GM21423 (cell line): Measurements from ENCODE around the gene ERICH4.

Experiments used
- ATAC-seq: cut with Tn5 transposase; IDR thresholded peaks from one replicate; pipeline ENCODE4 v1.9.1; 2021; ENCODE audit warnings: mild to moderate bottlenecking, moderate library complexity; ENCODE audit not compliant: unreplicated experiment

The ERICH4 gene

DNA sequence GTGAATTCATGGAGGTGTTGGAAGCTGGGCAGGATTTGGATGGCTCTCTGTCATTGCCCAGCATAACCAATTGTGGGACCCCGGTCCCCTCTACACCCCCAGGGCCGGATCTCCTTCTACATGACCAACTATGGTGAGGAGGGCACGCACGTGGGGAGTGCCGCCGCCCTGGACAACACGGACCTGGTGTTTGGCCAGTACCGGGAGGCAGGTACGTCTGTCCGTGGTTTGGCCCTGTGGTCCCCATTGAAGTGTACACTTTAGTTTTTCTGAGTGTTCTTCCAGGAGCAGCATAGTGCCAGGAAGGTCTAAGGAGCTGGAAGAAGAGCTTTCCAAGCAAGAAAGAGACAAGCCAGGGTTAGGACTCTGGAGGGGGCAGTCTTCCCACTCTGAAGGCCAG lies 29.0 kb upstream of the ERICH4 start:
- ATAC-seq = no peak

DNA sequence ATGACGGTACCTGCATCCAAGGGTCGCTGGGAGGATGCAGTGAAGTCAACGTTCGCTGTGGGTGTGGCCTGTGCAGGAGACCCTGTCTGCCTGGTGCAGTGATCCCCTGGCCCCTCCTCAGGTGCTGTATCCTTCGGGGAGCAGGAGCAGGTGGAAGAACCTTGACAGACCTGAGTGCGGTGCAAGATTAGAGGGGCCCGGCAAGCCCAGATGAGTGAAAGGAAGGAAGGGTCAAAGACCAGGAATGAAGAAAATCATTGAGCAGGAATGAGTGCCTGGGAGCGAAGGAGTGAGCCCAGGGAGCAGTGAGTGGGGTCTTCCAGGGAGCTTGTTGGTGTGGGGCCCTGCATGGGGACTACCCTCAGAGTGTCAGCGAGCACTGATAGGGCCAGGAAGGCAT lies 28.5 kb upstream of the ERICH4 start:
- ATAC-seq = no peak

DNA sequence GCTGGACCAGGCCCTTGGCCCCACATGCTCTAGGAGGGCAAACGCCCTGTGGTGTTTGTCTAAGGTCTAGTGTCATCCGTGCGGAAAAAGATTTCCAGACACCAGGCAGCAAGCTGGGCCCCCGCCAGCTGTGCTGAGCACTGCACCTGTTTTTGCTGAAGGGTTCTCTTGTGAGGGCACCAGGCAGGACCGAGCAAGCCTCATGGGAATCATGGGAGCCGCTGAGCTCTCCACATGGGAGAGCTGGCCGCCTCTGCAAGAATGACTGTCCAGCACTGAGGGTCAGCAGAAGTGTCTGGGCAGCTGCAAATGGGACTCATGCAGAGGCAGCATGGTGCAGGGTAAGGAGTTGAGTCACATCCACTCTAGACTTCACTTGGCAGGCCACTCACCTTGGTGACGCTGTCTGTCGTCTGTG lies 27.8 kb upstream of the ERICH4 start:
- ATAC-seq = no peak

DNA sequence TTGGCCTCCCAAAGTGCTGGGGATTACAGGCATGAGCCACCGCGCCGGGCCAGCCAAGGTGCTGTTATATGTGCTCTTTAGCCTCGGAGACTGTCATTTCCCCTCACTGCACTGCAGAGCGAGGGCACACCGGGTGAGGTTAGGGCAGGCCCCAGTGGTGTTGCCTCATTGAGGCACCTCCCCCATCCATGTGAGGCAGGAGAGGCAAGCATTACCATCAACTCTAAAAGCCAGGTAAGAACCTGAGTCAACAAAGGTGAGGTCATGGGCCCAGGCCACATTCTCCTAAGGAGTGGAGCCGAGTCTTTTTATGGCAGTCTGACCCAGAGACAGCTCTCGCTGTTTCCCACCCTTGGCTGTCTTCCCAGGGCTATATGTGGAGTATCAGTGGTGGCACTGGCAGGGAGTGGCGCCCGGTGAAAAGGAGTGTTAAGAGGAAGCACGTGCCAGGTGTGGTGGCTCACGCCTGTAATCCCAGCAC lies 26.7 kb upstream of the ERICH4 start:
- no peak for ATAC-seq

DNA sequence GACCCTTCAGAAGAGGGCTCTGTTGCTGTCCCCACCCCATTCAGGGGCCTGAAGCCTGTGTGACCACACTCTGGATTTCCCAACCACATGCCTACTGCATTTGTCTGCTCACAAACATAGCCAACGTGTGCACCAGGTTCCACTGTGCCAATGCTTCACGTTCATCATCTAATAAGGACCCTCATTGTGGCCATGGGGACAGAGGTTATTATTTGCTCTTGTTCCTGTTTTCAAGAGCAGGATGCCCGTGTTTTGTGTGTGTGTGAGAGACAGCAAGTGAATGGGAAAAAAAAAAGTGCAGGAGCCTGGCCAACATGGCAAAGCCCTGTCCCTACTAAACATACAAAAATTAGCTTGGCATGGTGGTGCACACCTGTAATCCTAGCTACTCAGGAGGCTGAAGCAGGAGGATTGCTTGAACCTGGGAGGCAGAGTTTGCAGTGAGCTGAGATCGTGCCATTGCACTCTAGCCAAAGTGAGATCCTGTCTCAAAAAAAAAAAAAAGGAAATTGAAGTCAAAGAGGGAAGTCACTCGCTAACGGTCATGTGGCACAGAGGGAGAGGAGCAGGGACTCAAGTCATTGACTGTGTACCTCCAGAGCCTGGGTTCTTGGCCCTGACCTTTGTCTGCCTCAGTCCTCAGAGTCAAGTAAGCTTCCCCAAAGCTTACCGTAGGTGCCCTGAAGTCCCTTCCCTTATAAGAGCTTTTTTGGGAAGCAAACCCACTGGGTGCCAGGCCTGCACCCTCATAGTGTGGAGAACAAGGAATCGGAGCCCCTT lies 22.7 kb upstream of the ERICH4 start:
- no peak for ATAC-seq

DNA sequence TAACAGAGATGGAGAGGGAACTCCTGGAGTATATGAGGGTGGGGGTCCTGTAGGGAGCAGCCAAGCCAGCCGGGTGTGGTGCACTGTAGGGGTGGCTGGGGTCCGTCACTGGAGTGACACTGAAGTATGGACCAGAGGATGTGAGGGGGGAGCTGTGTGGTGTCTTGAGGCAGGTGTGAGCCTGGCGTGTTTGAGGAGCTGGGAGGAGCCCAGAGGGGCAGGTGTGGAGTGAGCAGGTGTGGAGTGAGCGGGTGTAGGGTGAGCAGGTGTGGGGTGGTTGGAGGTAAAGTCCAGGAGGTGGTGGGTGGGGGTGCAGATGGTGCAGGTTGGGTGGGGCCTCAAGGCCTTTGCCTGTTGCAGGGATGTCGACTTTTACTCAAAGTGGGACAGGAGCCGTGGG lies 21.6 kb upstream of the ERICH4 start:
- no peak for ATAC-seq

DNA sequence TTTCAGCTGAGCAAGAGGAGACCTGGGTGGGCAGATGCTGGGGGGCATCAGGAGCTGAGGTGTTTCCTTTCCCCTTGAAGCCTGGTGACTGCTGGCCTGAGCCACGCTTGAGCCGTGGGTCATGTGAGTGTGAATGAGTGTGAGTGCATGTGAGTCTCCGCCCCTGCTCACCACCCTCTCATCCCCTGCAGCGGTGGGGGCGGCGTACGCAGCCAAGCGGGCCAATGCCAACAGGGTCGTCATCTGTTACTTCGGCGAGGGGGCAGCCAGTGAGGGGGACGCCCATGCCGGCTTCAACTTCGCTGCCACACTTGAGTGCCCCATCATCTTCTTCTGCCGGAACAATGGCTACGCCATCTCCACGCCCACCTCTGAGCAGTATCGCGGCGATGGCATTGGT lies 21.0 kb upstream of the ERICH4 start:
- ATAC-seq = no peak

DNA sequence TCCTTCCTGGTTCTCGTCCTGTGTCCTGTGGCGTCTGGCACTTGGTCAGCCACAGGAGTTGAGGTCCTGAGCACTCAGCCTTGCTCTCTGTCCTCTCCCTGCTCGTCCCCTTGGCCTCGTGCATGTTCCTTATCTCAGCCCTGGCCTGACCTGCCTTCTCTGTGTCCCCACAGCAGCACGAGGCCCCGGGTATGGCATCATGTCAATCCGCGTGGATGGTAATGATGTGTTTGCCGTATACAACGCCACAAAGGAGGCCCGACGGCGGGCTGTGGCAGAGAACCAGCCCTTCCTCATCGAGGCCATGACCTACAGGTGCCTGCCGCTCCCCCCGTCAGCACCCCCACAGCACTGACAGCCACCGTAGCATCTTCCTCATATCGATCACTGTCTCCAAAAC lies 20.5 kb upstream of the ERICH4 start:
- ATAC-seq = no peak

DNA sequence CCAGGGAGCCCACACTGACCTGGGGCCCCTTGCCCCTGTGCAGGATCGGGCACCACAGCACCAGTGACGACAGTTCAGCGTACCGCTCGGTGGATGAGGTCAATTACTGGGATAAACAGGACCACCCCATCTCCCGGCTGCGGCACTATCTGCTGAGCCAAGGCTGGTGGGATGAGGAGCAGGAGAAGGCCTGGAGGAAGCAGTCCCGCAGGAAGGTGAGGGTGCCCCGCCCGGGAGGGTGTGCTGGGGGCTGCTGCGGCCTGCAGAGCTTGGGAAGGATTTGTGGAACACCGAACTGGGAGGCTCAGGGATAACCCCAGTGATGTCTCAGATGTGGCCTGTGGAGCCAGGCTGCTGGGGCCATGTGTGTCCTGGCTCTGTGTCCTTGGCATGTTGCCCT lies 20.0 kb upstream of the ERICH4 start:
- no peak for ATAC-seq

DNA sequence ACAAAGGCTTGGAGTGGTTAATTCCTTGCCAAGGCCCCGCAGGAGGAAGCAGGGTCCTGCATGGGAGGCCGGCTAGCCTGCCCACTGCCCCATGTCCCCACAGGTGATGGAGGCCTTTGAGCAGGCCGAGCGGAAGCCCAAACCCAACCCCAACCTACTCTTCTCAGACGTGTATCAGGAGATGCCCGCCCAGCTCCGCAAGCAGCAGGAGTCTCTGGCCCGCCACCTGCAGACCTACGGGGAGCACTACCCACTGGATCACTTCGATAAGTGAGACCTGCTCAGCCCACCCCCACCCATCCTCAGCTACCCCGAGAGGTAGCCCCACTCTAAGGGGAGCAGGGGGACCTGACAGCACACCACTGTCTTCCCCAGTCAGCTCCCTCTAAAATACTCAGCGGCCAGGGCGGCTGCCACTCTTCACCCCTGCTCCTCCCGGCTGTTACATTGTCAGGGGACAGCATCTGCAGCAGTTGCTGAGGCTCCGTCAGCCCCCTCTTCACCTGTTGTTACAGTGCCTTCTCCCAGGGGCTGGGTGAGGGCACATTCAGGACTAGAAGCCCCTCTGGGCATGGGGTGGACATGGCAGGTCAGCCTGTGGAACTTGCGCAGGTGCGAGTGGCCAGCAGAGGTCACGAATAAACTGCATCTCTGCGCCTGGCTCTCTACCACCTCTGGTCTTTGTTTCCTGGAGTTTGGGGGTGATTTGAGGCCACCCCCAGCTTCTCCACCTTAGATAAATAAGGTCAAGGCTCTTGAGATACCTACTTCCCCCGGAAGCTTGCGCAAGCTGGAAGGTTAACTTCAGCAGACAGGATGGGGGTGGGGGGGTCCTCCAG lies 18.4 kb upstream of the ERICH4 start:
- no peak for ATAC-seq

DNA sequence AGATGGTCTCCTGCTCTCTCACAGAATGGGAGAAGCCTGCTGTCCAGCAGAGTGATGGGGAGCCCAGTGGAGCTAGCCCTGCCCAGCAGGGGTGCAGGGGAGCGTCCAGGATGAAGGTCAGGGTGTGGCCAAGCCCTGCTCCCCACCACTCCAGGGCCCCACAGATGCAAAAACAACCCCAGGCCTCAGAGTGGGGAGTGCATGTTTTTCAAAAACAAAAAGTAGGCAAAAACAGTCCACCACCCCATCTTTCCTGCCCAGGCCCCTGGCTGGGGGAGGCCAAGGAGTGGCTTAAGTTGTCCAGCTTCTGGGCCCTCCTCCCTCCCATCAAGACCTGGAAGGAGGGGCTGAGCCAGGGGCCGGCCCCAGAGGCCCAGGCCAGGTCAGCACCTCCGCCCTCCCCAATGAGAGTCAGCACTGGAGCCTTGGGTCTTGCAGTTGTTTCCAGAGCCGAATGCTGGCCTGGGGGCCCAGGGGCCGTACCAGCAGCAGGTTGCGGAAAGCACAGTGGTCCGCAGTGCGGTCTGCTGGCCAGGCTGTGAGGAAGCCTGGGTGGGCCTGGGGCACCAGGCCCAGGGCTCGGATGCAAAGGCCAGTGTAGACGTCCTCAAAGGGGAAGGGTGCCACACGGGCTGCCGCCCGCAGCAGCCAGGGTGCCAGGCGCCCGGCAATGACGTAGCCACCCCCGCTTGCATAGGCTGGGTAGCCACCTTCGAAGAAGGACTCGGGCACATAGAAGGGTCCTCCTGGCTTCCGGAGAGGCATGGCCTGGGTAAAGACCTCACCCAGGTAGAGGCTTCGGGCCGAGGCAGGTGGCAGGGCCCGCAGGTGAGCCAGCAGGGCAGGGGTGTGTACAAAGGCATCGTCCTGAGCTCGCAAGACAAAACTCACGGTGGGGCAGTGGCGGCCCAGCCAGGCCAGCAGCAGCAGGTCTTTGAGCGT lies 17.5 kb upstream of the ERICH4 start:
- ATAC-seq = no peak

DNA sequence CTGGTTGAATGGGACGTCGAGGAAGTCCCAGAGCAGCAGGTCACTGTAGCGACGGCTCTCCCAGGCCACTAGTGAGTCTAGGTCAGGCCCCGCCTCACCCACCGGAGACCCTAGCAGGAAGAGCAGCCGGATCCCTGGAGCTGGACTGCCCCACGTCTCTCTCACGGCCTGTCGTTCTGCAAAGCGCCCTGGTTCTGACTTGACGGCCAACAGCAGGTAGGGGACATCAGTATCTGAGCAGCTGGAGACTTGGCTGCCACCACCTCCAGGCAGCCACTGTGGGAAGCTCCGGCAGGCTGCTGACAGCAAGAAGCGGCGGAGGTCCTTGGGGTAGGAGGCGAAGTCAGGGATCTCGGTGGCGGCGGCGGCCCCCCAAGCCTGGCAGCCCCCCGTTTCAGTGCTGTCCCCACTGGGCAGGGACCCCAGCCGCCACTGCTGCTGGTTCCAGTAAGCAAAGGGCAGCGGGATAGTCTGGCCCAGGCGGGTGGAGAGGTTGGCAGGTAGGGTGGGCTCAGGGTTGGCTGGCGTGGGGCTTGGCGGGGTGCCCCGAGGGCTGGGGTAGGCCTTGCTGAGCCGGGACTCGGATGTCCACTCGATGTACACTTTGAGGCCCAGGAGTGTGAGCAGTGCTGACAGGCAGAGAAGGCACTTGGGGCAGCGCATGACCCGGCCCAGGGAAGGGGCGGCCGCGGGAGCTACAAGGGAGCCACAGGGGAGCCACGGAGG lies 16.7 kb upstream of the ERICH4 start:
- ATAC-seq = no peak

DNA sequence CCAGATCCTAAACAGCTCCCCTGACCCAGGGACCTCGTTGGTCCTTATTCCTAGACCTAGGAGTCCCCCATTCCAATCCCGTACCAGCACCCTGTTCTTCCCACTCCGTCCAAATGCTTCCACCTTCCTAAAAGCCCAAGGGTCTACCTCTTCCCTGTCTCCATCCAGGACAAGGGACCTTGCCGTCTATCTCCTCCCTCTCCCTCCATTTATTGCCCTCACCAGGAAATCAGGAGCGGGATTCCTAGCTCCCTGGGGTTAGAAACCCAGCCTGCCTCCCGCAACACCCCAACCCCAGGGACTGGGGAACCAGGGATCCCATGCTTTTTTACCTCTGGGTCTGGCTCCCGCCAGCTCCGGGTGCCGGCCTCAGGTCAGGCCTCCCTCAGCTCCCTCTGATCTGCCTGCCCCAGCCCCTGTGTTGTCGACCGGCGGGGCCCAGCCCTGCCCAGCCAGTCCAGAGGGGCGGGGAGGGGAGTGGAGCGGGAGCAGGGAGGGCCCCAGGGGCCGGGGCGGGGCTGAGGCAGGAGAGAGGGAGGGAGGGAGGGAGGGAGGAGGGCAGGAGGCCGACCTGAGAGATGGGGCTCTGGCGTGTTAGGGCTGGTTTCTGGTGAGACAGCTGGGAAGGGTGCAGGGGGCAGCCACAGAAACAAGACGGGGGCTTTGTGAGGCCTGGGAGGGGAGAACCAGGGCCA lies 15.9 kb upstream of the ERICH4 start, which contains the start of gene B3GNT8:
Gene B3GNT8, minus strand, starts transcription at position 423 of the 695 bp plus-strand sequence. CDS start 596 bp downstream, outside the sequence.
- ATAC-seq = no peak

DNA sequence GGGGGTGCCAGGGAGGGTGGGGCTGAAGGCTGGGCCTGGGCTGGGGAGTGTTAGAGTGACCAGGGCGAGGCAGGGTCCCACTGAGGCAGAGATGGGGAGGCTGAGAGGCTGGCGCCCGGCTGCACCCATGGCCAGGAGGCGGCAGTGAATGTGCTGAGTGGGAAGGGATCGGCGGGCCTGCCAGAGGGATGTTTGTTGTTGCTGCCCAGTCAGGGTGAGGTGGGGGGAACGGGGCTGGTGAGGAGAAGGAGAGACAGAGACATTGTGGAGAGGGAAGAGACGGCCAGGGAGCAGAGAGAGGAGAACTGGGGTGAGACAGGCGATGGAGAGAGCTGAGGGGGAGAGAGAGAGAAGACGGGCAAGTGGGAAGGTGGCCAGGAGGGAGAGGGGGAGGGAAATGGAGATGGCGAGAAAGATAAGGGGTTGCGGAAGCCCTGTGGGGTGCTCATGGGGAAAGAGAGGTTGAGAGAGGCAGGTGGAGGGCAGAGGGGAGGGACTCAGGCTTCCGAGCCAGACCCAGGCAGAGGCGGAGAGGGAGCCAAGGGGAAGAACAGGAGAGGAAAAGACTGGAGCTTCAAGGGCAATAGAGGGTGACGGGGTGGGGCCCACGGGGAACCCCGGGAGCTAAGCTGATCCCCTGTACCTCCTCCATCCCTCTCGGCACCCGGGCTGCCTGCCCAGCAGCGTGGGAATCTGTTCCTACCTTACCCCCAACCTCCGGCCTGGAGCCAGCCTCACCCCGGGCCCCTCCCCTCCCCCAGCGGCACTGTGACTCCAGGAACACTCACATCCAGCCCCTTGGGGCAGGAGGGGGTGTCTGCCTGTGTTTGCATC lies 15.1 kb upstream of the ERICH4 start:
- no peak for ATAC-seq

DNA sequence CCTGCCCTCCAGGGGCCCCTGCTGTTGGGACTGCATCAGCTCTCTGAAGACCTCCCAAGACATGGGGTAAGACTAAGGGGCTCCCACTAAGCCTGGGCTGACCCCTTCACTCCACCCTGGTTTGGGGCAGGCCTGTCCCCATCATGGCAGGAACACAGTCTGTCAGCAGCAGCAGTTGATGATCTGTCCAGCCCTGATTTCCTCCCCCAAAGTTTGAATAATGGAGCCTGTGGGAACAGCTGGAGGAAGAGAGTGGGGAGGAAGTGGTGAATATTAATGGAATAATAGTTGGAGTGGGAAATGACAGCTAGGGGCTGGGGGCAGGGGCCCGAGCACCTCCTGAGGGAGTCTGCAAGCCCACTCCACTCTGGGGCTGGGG lies 14.5 kb upstream of the ERICH4 start:
- no peak for ATAC-seq

DNA sequence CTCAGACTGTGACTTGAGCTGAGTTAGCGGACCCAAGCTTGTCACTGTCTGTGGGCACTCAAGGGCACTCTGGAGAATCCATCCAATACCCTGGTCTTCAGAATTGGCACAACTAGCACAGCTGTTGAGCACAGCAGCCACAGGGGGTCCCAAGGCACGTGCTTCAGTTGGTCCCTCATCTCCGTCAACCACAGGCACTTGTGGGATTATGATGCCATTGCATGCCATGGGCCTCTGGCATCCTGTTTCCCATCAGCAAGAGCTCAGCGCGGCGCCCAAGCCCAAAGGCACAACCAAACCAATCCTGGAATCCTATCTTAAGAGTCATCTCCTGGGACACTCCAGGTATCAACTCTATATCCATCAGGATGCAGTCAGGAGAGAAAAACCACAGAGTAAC lies 12.0 kb upstream of the ERICH4 start:
- no peak for ATAC-seq

DNA sequence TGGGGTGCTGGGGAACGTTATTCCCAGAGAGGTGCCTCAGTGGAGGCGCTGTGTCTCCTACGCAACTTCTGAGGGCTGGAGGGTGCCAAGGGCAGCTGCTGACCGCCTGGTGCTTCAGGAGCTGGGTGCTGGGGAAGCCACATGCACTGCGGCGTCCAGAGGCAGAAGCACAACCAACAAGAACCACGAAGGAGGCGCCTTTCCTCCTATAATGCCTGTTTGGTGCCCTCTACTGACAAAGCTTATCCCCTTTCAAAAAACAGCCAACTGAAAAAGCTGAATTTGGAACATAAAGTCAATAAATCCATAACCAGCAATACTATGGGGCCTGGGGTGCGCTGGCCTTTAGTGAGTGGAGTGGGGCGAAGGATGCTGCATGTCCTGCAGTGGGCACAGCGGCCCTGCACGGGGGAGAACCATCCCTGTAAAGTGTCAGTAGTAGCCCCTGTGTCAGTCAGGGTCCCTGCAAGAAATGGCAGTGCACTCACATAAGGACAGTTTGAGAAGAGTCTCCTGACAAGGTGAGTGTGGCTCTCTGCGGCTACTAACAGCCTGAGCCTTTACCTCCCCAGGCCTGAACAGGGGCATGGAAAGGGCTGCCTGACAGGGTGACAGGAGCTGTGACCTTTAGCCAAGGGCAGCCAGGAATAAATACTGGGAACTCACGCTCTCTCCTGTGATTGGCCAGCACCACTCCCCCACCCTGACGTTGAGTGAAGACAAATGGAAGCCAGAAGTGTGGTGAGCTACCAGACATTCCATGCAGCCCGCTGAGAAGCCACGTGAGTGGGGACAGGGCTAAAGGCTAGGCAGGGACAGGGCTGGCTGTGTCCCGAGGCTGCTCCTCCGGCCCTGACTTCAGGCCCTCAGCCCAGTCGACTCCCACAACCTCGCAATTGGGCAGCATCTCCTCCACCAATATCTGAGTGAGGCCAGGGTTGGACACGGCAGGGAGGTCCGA lies 11.2 kb upstream of the ERICH4 start:
- ATAC-seq = no peak

DNA sequence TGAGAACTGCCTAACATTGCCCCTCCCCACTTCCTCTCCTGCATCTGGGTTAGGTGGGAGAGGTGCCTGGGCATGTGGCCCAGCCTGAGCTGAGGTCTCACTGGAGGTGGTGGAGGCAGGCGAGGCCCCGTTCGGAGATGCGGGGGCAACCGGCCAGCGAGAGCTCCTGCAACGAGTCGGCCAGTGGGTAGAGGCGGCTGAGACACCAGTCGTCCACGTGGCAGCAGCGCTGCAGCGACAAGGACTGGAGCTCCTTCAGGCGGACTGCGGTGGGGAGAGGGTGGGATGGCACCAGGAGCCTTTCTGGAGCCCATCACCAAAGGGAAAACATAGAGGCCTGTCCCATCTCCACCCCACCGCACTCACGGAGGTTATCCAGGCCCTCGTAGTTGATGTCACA lies 9.8 kb upstream of the ERICH4 start:
- no peak for ATAC-seq
